Stomach (tissue), 4 donors: Measurements from ENCODE around the gene GOPC.

Experiments used
- CTCF ChIP-seq, 7 experiments: fragments of 450-650 bp in 4 of 7; fragments of 200-600 bp in 3 of 7; sonication (generic) in 3 of 7; IDR thresholded peaks; one replicate each; pipeline ENCODE4 v1.5.1; 2016 to 2019; ENCODE audit warnings: antibody characterized with exemption in 7 of 7, control low read depth in 2 of 7, mild to moderate bottlenecking in 1 of 7
- POLR2AphosphoS5 ChIP-seq, 3 donors: sonication (generic); formaldehyde crosslinking; IDR thresholded peaks; one replicate each; pipeline ENCODE4 v1.6.1; 2016; ENCODE audit warnings: antibody characterized with exemption in 3 of 3

DNA sequence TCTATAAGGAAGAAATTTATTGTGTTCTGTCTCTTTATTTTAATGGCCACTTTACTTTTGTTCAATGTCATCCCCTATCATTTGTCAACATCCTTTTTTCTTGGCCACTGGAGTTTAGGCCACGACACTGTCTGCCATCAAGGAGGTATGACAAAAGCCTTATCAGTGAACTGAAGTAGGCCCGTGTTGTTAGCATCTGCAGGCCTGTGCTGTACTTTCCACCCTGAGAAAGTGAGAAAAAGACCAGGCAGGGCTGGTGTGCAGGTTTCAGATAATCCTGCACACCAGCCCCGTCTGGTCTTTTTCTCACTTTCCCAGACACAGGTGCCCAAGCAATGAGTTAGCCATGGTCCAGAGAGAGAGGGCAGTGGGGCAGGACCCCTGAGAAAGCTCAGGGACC is 57.6 kb downstream of the GOPC start:
- TF ChIP-seq CTCF (IDR thresholded peaks at IDR 0.05) (no peak), POLR2AphosphoS5 (IDR thresholded peaks at IDR 0.05) (no peak)
